GM21423 (cell line): ENCODE measurements around the gene SPOP.
"Not testable (repeated sequence)": the region's sequence is repeated elsewhere in the genome, so short reads cannot be mapped to it uniquely, and the experiment has no call there.

ENCODE experiments used
- ATAC-seq: cut with Tn5 transposase; IDR thresholded peaks from one replicate; pipeline ENCODE4 v1.9.1; 2021; ENCODE audit warnings: mild to moderate bottlenecking, moderate library complexity; ENCODE audit not compliant: unreplicated experiment

The SPOP gene

DNA sequence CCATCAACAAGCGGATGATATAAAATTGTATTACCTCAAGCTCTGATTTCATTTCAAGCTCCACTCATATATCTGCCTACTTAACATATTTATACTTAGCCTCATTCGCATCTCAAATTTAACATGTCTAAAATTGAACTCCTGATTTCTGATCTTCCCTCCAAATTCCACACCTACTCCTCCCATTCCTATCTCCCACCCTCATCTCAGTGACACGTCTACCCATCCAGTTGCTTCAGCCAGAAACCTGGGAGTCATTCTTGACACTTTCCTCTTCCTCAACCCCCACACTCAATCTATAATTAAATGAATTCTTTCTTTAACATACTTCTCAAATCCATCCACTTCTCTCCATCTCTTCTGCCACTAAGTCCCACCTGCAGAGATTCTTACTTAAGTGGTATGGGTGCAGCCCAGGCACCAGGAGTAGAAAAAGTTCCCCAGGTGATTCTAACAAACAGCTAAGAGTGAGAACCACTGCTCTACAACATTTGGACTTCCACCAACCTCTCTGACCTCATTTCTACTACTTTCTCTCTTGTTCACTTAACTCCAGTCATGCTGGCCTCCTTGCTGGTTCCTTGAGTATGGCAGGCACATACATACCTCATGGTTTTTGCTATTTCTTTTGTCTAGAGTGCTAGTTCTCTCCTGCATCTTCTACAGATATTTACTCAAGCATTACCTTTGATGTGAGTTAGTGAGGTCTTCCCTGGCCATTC, 18.1 kb downstream of the SPOP start:
- ATAC-seq: no peak

DNA sequence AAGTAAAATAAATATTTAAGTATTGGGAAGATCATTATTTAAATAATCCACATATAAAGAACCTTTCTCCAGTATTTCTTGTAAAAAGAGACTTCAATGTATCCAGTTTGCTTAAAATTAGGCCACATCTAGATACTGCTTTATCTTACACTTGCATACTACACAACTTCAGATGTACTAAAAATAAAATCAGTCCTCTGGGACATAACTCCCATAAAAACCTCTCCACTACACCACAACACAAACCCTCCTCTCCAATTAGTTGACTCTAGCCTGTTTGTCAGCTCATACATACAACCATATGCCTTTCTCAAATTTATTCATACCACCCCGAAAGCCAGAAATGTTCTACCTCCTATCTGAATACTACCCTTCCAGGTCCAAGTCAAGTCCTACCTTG, 21.6 kb downstream of the SPOP start:
- ATAC-seq: no peak

DNA sequence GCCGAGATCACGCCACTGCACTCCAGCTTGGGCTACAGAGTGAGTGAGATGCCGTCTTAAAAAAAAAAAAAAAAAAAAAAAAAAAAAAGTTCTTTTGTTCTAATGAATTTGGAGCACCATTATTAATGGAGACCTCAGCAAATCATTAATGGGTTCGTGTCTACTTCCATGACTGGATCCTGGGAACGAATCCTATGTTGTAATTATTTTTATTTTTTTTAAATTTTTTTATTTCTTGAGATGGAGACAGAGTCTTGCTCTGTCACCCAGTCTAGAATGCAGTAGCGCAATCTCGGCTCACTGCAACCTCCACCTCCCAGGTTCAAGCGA, 30.7 kb downstream of the SPOP start:
- ATAC-seq: no peak

DNA sequence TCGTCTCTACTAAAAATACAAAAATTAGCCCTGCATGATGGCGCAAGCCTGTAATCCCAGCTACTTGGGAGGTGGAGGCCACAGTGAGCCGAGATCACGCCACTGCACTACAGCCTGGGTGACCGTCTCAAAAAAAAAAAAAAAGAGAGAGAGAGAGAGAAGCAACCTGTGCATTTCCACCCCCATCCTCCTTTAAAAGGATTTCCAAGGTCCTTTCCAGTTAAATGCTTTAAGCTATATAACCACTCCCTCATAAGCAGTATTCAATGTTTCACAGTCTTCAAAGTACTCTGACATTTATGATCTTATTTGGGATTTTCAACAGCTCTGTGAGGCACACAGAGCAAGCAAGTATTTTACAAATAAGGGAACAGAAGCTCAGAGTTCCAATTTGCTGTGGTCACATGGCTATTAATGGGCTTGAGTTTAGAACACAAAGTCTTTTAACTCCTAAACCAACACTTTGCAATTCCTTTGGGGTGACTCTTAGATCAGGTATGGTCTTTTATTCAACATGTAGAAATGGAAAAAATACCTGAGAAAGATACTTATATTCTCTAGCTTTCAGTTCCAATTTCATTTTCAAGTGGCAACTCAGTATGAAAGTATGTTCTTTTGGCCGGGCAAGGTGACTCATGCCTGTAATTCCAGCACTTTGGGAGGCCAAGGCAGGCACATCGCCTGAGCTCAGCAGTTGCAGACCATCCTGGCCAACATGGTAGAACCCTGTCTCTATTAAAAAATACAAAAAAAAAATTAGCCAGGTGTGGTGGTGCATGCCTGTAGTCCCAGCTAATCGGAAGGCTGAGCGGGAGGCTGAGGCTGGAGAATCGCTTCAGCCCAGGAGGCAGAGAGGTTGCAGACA, 31.3 kb downstream of the SPOP start:
- peak; percentile 74 for ATAC-seq

DNA sequence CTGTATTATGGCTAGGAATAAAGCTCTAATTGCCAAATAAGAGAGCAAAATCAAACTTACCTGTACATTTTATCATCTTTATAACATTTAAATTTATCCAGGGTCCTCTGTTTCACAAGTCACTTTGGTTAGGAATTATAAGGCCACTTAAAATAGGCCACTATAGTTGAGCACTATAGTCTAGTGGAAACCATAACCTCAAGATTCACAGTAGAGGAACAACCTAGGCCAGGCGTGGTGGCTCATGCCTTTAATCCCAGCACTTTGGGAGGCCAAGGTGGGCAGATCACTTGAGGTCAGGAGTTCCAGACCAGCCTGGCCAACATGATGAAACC, 31.9 kb downstream of the SPOP start:
- ATAC-seq: not testable (repeated sequence)

DNA sequence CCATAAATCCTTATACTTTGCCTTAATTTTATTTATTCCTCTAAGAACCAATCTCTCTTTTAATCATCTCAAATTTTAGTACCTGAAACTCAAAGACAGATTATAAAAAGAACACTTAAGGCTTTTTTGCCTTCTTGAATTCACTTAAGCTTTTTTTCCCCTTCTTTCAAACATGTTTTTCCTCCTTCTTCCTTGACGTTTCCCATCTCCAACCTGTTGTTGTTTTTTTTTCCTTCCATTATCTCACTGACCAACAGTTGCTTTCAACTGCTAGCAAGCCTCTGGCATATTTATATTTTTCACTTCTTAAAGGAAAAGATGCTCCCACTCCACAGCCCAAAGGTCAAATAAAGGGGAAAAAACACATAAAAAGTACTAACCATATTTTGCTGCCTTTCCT, 32.2 kb downstream of the SPOP start:
- no peak for ATAC-seq

DNA sequence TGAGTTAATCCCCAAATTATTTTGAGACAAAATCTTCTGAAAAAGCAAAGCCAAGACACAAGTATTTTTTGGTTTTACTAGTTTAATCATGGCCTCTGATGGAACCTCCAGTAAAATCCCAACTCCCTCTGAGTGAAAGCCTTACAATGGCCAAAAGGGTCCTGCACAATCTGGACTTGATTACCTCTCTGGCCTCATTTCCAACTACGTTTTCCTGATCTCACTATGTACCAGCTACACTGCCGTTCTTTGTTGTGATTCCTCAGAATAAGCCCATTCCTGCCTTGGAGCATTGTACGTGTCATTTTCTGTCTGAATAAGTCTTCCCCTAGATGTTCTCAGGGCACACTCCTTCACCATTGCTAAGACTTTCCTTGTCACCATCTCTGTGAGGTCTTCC, 37.3 kb downstream of the SPOP start:
- no peak for ATAC-seq

DNA sequence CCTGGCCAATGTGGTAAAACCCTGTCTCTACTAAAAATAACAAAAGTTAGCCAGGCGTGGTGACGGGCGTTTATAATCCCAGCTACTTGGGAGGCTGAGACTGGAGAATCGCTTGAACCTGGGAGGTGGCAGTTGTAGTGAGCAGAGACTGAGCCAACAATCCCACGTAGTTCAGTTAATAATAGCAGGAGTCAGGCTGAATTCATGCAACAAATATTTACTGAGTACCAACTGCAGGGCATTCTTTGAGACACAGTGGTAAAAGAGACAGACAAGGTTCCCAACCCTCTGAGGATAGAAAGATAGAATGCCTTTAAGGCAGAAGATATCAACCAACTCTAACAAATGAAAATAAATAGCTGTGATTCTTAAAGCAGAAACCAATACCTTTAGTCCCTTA, 39.1 kb downstream of the SPOP start:
- ATAC-seq: no peak

DNA sequence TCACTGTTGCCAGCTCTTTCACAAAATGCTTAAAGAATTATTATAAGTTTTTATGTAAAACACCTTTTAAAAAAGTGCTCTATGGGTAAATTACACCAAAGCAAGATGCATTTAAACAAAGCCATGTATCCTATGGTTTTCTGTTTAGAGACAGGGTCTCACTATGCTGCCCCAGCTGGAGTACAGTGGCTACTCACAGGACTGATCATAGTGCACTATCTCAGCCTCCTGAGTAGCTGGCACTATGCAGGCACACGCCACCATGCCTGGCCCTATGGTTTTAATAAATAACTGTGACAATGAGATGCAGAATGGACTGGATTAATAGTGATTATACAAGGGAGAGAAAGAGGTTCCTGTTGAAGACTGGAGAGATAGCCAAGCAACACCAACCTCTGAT, 40.2 kb downstream of the SPOP start:
- ATAC-seq: no peak

DNA sequence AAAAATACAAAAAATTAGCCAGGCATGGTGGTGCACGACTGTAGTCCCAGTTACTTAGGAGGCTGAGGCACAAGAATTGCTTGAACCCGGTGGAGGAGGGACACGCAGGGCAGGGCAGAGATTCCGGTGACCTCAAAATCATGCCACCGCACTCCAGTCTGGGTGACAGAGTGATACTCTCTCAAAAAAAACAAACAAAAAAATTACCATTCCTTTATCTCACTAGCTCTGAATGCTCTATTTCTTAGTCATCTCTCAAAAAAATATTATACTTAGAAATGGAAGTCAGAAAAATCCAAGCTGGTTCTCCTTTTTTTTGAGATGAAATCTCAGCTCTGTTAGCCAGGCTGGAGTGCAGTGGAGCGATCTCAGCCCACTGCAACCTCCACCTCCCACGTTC, 40.8 kb downstream of the SPOP start:
- no peak for ATAC-seq

DNA sequence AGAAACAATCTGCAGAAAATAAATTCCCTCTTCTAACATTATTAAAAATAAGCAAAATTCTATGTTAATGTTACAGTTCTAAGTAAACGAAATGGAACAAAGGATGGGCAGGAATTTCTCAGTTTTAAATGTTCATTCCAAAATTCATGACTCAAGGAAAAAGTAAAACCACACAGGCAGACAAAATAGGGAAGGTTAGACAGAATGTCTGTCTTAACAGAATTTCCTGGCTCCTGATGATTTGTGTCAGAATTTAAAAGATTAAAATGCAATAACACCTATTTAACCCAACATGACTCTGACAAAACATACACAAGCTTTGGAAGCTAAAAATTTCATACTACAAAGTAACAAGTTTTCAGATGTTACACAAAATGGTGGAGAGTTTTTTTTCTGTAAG, 42.8 kb downstream of the SPOP start:
- ATAC-seq: no peak

DNA sequence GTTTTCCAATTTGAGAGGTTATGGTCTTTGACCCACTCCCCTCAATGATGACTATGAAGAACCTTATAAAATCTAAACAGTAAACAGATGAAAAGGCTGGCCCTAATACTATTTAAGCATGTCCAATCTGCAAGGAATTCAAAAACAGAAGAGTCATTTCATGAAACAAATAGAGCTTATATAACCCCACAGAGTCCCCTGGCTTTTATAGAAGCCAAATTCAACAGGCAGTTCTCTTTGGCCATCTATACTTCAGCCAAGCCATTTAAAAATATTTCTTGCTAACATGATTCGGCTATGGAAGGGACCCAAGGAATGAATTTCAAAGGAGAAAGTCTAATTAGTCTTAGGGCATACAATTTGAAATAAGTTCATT, 43.4 kb downstream of the SPOP start:
- no peak for ATAC-seq

DNA sequence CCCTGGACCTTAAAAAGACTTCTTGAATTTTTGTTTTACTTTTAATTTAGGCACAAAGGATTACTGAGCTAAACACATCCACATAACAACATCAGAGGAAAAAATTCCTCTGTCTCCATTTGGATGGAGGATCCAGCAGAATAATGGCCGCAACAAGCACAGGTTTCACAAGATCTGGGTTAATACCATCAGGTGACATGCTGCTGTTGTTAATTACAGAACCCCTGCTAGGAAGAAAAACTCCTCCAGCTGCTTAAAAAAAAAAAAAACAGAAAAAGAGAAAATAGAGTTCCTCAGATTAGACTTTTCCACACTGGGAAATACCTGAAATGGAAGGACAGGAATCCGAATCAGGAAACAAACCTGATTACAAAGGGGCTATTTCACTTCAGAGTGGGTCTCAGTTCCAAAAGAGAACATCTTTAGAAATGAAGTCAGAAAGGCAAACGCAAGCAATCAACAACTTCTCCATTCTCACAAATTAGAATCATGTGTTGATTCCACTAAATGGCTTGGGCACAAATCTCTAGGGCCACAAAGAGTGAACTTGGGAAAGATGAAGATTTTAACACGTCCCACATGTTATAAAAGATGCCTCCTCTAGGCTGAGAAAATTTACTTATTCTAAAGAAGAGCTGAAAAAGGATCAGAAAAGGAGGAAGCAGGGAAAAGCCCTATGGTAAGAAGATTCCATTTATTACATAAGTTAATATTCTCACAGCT, 44.0 kb downstream of the SPOP start:
- no peak for ATAC-seq

DNA sequence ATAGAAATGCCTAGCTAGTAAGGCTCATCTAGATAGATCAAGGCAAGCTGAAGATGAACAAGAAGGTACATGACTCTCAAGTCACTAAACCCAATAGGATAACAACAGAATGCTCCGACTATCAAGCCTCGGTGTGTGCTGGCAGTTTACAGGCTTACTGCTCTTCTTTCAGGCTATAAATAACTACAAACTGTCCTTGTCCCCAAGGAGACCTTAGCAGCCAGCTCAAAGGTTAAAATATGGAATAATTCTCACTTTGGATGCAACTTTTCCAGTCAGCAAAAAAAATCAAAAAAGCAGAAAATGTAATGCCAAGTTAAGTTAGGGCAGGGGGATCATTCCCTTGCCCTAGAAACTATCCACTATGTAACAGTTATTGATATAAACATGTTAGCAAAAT, 44.6 kb downstream of the SPOP start:
- ATAC-seq: no peak

DNA sequence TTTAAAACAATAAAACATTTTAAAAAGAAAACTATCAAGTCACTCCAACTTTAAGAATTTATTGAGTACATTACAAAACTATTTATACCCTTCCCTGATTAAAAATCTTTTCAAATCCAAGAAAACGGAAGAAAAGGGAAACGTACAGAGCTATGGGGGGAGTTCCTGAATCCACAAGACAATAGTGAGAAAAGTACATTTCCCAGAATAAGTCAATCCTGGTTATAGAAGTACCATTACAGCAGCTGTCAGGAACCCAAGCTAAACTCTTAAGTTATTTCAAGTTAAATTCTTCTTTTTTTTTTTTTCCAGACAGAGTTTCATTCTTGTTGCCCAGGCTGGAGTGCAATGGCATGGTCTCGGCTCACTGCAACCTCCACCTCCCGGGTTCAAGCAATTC, 45.7 kb downstream of the SPOP start:
- ATAC-seq: no peak

DNA sequence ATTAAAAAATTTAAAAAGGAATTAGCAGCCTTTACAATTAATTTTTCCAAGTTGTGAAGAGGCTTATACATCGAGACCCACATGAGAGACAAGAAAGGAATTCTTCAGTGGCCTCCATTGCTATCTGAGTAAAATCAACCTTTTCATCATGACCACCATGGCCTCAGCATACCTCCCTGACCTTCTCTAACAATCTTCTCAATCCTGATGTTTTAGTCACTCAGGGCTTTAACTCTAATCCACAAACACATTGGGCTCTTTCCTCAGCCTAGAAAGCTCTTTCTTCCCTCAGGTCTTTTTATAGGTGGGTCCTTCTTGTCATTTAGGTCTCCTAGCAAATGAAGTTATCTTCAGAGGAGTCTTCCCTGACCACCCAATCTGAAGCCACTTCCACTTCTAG, 46.4 kb downstream of the SPOP start:
- no peak for ATAC-seq

DNA sequence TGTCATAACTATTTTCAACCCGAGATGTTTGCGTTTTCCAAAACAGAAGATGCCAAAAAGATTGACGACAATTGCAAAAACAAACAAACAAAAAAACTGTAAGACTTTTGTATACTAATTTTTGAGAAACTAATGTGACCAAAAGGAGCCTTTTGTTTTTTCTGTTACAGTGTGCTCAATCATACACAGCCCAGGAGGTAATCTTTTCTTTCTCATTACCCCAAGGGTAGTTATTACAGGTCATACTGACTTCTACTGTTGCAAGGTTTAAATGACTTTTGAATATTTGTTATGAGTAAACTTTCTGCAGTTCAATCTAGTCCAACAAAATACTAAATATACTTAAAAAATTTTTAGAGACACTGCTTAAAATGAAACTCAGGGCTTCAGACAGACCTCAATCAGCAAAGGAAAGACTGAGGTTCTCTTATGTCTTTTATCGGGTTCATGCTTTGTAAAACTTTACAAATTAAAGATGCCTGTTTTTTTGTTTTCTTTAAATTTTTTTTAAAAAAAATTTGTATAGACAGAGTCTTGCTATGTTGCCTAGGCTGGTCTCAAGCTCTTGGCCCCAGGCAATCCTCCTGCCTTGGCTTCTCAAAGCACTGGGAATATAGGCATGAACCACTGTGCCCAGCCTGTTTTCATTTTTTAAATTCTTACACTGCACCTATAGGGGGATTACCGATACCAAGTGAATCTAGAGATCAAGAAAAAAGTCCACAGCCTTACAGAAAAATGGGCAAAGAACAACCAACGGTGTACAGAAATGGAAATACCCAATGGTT, 47.6 kb downstream of the SPOP start:
- ATAC-seq: no peak

DNA sequence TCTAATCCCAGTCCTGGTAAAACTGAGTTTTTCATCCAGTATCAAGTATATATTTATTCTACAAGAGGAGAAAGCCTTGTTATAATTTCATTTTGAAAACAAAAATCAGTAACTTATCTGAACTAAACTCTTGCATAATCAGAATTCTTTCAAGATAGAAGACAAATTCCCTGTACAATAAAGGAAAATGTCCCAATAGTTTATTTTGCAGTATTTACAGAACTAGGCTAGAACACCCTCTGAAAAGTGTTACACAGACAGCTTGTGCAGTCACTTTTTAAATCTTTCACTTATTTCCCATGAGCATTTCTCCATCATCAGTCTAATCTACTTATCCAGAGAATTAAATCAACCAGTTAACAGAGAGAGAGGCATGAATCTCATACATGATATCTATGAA, 48.5 kb downstream of the SPOP start:
- ATAC-seq: no peak

DNA sequence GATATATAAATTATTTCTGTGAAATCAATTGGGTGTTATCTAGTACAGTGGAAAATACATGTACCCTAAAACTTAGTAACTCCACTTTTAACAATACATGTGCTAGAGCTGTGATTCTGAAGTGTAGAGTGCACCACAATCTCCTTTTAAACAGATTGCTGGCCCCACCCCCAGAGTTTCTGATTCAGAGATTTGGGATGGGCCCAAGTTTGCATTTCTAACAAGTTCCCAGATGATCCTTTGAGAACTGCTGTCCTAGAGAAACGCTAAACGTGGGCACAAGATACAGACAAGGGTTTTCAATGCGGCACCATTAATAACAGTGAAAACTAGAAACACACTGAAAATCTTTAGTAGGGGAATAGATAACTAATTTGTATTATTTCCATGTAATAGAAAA, 53.0 kb downstream of the SPOP start:
- no peak for ATAC-seq

DNA sequence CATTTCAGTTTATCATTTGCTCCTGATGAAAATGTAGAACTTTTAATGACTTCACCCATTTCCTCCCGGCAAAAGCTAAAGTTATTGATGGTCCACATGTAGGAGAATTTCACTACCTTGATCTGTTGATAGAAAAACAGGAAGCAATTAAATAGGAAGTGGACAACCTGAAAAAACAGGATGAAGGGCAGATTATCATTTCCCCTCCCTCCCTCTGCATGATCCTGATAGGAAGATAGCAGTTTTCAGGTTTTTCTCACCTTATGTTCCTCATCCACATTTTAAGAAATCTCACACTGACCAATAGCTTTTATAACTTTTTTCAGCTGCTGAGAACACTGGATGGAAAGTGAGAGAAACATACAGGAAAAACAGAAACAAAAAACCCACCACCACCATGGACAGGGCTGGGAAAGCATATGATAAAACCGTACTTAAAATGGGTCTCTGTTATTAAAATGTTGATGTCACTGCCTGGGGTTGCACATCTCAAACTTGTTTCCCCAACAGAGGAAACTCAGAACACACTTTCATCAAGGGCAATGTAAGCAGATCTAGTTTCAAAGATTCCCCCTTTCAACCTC, 55.9 kb downstream of the SPOP start:
- ATAC-seq: no peak

DNA sequence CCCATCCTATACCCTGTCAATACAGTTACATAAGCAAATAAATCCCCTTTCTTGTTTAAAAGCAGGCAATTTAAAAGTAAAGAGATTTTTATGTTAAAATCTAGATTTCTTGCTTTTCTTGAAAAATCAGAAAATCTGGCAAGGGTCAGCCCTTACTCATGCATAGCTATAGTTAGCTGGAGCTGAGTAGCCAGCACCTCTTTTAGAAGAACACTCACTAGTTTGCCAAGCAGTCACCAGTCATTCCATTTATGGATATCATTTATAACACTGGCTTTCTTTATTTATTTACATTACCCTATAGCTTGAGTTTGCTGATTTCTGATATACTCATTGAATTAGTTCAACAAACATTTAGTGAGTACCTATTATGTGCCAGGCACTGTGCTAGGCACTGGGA, 56.5 kb downstream of the SPOP start:
- ATAC-seq: no peak
